Mucosa of descending colon (tissue), 3 donors: ENCODE measurements around the gene MMP27. TPM values are rescaled to one million over a fixed set of nuclear protein-coding genes. Genes with fewer than 3 reads are reported as not detected.
A peak's percentile ranks its signal among the peaks of the same experiment; 100 is the strongest.

Experiments
- ATAC-seq: fragments of 200-7000 bp; cut with Tn5 transposase; one replicate; pipeline ENCODE4 v1.9.1; 2020; ENCODE audit warnings: mild to moderate bottlenecking, moderate library complexity
- DNase-seq, 3 donors: peaks; one replicate each; pipeline ENCODE4 v3.0.0-alpha.2; 2020
- H3K36me3 ChIP-seq: fragments of 200-600 bp; one replicate; pipeline ENCODE4 v1.8.0; 2021; ENCODE audit warnings: low read depth, mild to moderate bottlenecking
- H3K4me1 ChIP-seq: fragments of 200-600 bp; one replicate; pipeline ENCODE4 v1.8.0; 2021; ENCODE audit warnings: low read depth, mild to moderate bottlenecking
- H3K4me3 ChIP-seq: fragments of 200-600 bp; one replicate; pipeline ENCODE4 v1.8.0; 2021; ENCODE audit warnings: mild to moderate bottlenecking
- H3K9me3 ChIP-seq: fragments of 200-600 bp; one replicate; pipeline ENCODE4 v1.8.0; 2021; ENCODE audit warnings: mild to moderate bottlenecking
- intact Hi-C, 2 donors: fragments of 100-400 bp; cut with DNase I in 1 of 2; cut with micrococcal nuclease in 1 of 2; formaldehyde crosslinking; loops; one replicate each; pipeline versions ENCODE4 v1.11.0 to v1.11.1; 2022; cut with DNase I, micrococcal nuclease
- total RNA-seq, 3 donors: library from RNA; stranded (reverse); fragmentation: NEBNext Ultra II Directional in 2 of 3; extraction: Animal tissue kit (Norgen Biotek cat#: 25700) in 2 of 3; gene quantifications; one replicate each; pipeline versions ENCODE4 v1.2.1 to v1.2.4, GENCODE V29; 2021 to 2023
- TF ChIP-seq, protein P1 (sequence below): fragments of 200-600 bp; IDR thresholded peaks from one replicate; pipeline ENCODE4 v1.8.0; 2022; ENCODE audit warnings: antibody characterized with exemption, mild to moderate bottlenecking
- donor health status: DM: no; HTN: no; CAD: no; lungs with moderate emphysema.
- donor health status: DM: no; HTN: no; CAD: no.
- donor health status: DM: no; HTN: yes; CAD: no.

The MMP27 gene
- total RNA-seq, 3 donors from 2014 or later: 0.16 TPM; not detected in 2

DNA sequence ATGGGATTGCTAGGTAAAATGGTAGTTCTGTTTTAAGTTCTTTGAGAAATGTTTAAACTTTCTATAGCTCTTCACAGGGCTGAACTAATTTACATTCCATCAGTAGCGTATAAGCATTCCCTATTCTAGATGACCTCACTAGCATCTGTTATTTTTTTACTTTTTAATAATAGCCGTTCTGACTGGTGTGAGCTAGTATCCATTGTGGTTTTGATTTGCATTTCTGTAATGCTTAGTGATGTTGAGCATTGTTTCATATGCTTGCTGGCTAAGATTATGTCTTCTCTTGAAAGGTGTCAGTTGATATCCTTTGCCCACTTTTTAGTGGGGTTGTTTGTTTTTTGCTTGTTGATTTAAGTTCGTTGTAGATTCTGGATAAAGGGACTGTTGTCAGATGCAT is 35.9 kb downstream of the MMP27 start:
- no peaks in the 10 kb centered on the region for H3K9me3 ChIP-seq
- TF ChIP-seq, protein P1, sequence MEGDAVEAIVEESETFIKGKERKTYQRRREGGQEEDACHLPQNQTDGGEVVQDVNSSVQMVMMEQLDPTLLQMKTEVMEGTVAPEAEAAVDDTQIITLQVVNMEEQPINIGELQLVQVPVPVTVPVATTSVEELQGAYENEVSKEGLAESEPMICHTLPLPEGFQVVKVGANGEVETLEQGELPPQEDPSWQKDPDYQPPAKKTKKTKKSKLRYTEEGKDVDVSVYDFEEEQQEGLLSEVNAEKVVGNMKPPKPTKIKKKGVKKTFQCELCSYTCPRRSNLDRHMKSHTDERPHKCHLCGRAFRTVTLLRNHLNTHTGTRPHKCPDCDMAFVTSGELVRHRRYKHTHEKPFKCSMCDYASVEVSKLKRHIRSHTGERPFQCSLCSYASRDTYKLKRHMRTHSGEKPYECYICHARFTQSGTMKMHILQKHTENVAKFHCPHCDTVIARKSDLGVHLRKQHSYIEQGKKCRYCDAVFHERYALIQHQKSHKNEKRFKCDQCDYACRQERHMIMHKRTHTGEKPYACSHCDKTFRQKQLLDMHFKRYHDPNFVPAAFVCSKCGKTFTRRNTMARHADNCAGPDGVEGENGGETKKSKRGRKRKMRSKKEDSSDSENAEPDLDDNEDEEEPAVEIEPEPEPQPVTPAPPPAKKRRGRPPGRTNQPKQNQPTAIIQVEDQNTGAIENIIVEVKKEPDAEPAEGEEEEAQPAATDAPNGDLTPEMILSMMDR: no peak
- DNase-seq (no peak), ATAC-seq (no peak)
- H3K36me3 ChIP-seq: no peaks in the 10 kb centered on the region
- H3K4me3 ChIP-seq: no peak overlapping the region
- intact Hi-C loops: no loop called here
- H3K4me1 ChIP-seq: no peaks in the 10 kb centered on the region

DNA sequence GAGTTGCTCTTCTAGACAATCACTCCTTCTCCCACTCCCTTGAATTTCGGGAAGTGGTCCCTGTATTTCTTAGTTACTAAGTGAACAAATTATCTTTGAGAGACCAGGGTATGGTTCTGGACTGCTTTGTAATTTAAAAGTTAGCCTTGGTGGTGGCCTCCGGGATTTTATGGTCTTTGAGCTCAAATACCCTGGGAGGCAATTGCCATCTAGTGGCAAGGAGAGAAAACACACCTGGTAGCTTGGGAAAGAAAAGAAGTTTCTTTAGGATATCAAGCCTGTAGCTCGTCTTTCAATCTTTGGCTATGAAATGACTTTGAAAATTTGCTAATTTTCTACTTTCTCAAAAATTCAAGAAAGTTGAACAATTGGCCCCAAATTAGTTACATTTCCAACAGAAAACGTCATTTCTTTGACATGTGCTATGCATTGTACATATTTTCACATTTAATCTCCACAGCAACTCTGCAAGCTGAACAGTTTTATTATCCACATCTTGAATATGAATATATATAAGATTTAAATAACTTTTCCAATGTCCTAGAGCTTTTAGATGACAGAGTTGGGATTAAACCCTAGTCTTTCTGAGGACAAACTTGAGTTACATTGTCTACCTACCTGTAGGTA is 39.1 kb downstream of the MMP27 start:
- Histone ChIP-seq H3K9me3 (no peaks in the 10 kb centered on the region), H3K36me3 (no peaks in the 10 kb centered on the region), H3K4me1 (no peaks in the 10 kb centered on the region), H3K4me3 (no peak overlapping the region)
- intact Hi-C loops: no loop called here
- ATAC-seq (peak; percentile 70), DNase-seq (peak in 1 of 3 donors; percentile 28)
- TF ChIP-seq, protein P1: peak; percentile 57

DNA sequence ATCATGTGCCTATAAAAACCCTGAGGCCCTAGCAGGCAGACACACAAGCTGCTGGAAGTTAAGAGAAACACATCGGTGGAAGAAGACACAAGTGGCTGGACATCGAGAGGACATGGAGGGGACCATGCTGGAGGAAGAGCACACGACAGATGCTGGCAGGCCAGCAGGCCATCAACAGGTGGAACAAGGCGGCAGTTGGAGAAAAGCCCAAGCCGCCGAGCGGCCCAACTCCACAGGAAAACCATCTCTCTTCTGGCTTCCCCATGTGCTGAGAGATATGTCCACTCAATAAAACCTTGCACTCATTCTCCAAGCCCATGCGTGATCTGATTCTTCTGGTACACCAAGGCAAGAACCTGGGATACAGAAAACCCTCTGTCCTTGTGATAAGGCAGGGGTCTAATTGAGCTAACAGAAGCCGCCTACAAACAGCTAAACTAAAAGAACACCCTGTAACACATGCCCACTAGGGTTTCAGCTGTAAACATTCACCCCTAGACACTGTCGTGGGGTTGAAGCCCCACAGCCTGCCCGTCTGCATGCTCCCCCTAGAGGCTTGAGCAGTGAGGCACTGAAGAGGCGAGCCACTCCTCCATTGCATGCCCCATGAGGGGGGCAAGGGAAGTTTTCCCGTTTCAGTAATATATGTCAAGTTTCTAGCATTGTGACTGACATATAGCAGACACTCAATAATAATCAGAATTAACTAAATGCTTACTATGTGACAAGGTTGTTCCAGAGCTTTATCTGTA is 41.4 kb downstream of the MMP27 start:
- intact Hi-C loops: no loop called here
- H3K4me1 ChIP-seq: no peaks in the 10 kb centered on the region
- no peaks in the 10 kb centered on the region for H3K9me3 ChIP-seq
- TF ChIP-seq, protein P1: no peak
- no peak for ATAC-seq
- no peak overlapping the region for H3K4me3 ChIP-seq
- no peaks in the 10 kb centered on the region for H3K36me3 ChIP-seq
- DNase-seq: no peak

DNA sequence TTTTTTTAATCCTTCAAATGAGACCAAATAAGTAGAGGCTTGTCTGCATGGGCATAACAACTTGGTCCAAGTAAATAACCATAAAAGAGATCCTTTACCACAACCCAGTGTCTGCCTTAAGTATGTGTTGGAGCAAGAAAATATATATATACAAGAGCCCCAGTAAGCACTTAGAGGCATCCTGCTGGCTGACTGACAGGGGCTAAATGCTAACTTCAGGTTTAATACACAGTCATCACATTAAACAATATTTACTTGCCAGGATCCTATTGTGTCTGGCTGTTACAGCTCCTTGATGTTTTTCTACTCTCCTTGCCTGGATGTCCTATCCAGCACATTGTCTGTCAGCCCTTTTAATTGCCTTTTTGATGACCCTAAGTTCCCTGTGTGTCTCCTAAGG is 43.0 kb downstream of the MMP27 start:
- DNase-seq (no peak), ATAC-seq (no peak)
- TF ChIP-seq, protein P1: no peak
- no peaks in the 10 kb centered on the region for H3K4me1 ChIP-seq
- intact Hi-C loops: no loop called here
- no peaks in the 10 kb centered on the region for H3K36me3 ChIP-seq
- no peaks in the 10 kb centered on the region for H3K9me3 ChIP-seq
- H3K4me3 ChIP-seq: no peak overlapping the region

DNA sequence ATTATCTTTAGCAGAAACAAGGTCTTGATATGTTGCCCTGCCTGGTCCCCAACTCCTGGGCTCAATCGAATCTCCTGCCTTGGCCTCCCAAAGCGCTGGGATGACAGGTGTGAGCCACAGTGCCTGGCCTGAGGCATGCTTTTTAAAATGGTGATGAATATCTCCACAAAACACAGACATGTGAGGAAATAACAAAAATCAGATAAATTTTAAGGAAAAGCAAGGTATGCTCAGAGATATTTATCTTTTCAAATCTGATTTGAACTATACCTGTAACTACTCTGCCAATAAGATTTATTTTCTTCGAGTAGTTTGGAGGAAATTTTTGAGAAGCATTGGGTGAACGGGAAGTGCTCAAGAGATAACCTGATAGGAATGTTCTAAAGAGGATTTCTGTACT is 44.5 kb downstream of the MMP27 start:
- H3K36me3 ChIP-seq: no peaks in the 10 kb centered on the region
- no peaks in the 10 kb centered on the region for H3K9me3 ChIP-seq
- DNase-seq: no peak
- no peak for ATAC-seq
- H3K4me1 ChIP-seq: no peaks in the 10 kb centered on the region
- no peak overlapping the region for H3K4me3 ChIP-seq
- TF ChIP-seq, protein P1: no peak
- intact Hi-C loops: no loop called here
